Psoas muscle (tissue), 8 donors: ENCODE results near the gene TAF8. TPM values are rescaled to one million over a fixed set of nuclear protein-coding genes. Genes with fewer than 3 reads are reported as not detected.
"Not testable (repeated sequence)": the region's sequence is repeated elsewhere in the genome, so short reads cannot be mapped to it uniquely, and the experiment has no call there.

Experiments
- ATAC-seq, 4 donors: fragments of 200-7000 bp; cut with Tn5 transposase; one replicate each; pipeline ENCODE4 v1.9.1; 2020; ENCODE audit warnings: moderate library complexity in 3 of 4, mild to moderate bottlenecking in 2 of 4
- DNase-seq, 2 donors: peaks; one replicate each; pipeline ENCODE4 v3.0.0-alpha.2; 2020
- H3K27ac ChIP-seq: fragments of 200-600 bp; one replicate; pipeline ENCODE4 v1.8.0; 2022
- H3K27me3 ChIP-seq, 3 donors: fragments of 200-600 bp in 1 of 3; one replicate each; pipeline versions ENCODE4 v1.6.1 to v1.8.0; 2013 to 2022; ENCODE audit warnings: low read length in 2 of 3, mild to moderate bottlenecking in 2 of 3, moderate library complexity in 1 of 3; ENCODE audit not compliant: insufficient read depth in 3 of 3
- H3K36me3 ChIP-seq, 2 donors: fragments of 200-600 bp in 1 of 2; one replicate each; pipeline versions ENCODE4 v1.6.1 to v1.8.0; 2013 to 2022; ENCODE audit warnings: low read depth in 1 of 2, mild to moderate bottlenecking in 1 of 2, moderate library complexity in 1 of 2; ENCODE audit not compliant: insufficient read depth in 1 of 2
- H3K4me1 ChIP-seq: fragments of 200-600 bp; one replicate; pipeline ENCODE4 v1.8.0; 2022
- H3K4me3 ChIP-seq: fragments of 200-600 bp; one replicate; pipeline ENCODE4 v1.8.0; 2022; ENCODE audit warnings: mild to moderate bottlenecking
- H3K9me3 ChIP-seq: fragments of 200-600 bp; one replicate; pipeline ENCODE4 v1.8.0; 2022
- CTCF ChIP-seq: fragments of 200-600 bp; IDR thresholded peaks from one replicate; pipeline ENCODE4 v1.8.0; 2022; ENCODE audit warnings: antibody characterized with exemption
- WGBS, 3 donors: extraction: QIAGEN DNeasy Blood & Tissue Kit; methylation state at CpG; one replicate each; pipeline versions ENCODE4 v1.1.6 to v1.1.7; 2013; 5-methylcytosine and 5-hydroxymethylcytosine counted together
- intact Hi-C, 2 donors: fragments of 100-400 bp; cut with DNase I; formaldehyde crosslinking; loops; one replicate each; pipeline versions ENCODE4 v1.11.0 to v1.14.2; 2022
- polyA plus RNA-seq, 3 donors: library from polyadenylated mRNA; stranded (reverse); fragments of 200-250 nt; gene quantifications; one replicate each; pipeline ENCODE4 v1.2.3, GENCODE V29; 2013
- total RNA-seq, 4 donors: library from RNA; stranded (reverse); fragmentation: NEBNext Ultra II Directional in 2 of 4; extraction: Animal tissue kit (Norgen Biotek cat#: 25700) in 2 of 4; gene quantifications; one replicate each; pipeline versions ENCODE4 v1.2.1 to v1.2.4, GENCODE V29; 2021 to 2023
- donor health status: healthy with polysubstance abuse.
- donor health status: DM: no; HTN: no; CAD: no; lungs with moderate emphysema.
- donor health status: Bipolar disorder and iron deficiency.
- donor health status: healthy.
- donor health status: DM: yes; HTN: yes; CAD: no.
- donor health status: DM: no; HTN: no; CAD: no.
- donor health status: DM: no; HTN: no; CAD: no.
- donor health status: DM: yes; HTN: yes; CAD: no.

TAF8 gene
- total and polyA plus RNA-seq, 7 donors = 11.2 to 23.9 (median 17.9) TPM

- DNase-seq = no peak
- no peaks in the 10 kb centered on the region for H3K27me3 ChIP-seq
- peaks cover 23% of the 10 kb centered on the region for H3K4me1 ChIP-seq
- TF ChIP-seq CTCF = no peak
- intact Hi-C loops = no loop called here
- 83 to 88% (median 84%) methylated on average over 6 of the region's 6 CpGs for WGBS, 3 donors
- H3K9me3 ChIP-seq = no peaks in the 10 kb centered on the region
- no peak overlapping the region for H3K4me3 ChIP-seq
- no peak for ATAC-seq
- no peaks in the 10 kb centered on the region for H3K36me3 ChIP-seq
- no peak overlapping the region for H3K27ac ChIP-seq
Measured at GRCh38 chr6:42029062-42029685, 21.1 kb upstream of the TAF8 start.

DNA sequence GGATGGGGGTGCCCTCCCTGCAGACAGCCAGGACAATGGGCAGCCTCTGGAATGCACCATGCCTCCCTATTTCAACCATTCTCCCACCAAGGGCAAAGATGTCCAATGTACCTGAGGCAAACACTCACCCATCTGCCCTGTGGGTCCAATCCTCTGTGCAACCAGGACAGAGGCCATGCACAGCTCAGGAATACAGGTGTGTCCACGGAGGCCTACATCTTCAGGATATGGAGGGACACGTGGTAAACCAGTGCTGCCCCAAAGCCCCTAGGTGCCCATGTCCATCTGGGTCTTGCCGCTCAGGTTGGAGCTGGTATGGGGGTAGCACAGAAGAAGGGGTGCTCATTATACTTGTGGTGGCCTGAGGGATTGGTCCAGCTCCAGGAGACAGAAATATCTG is 20.4 kb upstream of the TAF8 start:
- H3K27me3 ChIP-seq = no peaks in the 10 kb centered on the region
- no peaks in the 10 kb centered on the region for H3K36me3 ChIP-seq
- no peak for ATAC-seq
- 80 to 93% (median 90%) methylated on average over 3 of the region's 3 CpGs for WGBS, 3 donors
- no peak for DNase-seq
- intact Hi-C loops = no loop called here
- peaks cover 23% of the 10 kb centered on the region for H3K4me1 ChIP-seq
- H3K4me3 ChIP-seq = no peak overlapping the region
- no peak for TF ChIP-seq CTCF
- no peaks in the 10 kb centered on the region for H3K9me3 ChIP-seq
- no peak overlapping the region for H3K27ac ChIP-seq

- Histone ChIP-seq H3K36me3 (no peaks in the 10 kb centered on the region), H3K9me3 (no peaks in the 10 kb centered on the region), H3K27me3 (no peaks in the 10 kb centered on the region), H3K4me1 (peaks cover 23% of the 10 kb centered on the region), H3K4me3 (no peak overlapping the region), H3K27ac (peak overlapping the region; percentile 36)
- ATAC-seq (peak; percentile 55 to 70 (median 68)), DNase-seq (peak; percentile 27 to 64)
- no peak for TF ChIP-seq CTCF
- WGBS, 3 donors = 27 to 30% (median 29%) methylated on average over 13 to 14 of the region's 14 CpGs
- intact Hi-C loops = no loop called here
Measured at GRCh38 chr6:42030585-42031506, 19.5 kb upstream of the TAF8 start.

DNA sequence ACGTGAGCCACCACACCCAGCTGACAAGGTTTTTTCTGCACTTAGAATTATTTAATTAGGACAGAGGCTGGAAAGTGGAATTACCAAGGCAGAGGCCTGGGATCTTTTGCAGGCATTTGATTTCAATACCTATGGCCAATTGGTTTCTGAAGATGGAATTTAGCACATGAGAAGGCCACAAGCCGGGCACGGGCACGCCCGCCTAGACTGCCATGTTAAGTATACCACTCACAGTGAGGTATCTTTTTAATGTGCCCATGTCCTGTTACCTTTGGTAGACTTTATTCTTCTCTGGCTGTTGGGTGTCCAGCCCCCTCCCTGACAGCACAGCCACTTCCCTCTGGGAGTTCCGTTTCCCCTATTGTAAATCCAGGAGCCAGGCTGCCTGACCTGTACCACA is 18.0 kb upstream of the TAF8 start:
- H3K27me3 ChIP-seq = no peaks in the 10 kb centered on the region
- TF ChIP-seq CTCF = no peak
- ATAC-seq (no peak), DNase-seq (no peak)
- no peaks in the 10 kb centered on the region for H3K9me3 ChIP-seq
- intact Hi-C loops = no loop called here
- H3K27ac ChIP-seq = no peak overlapping the region
- H3K36me3 ChIP-seq = no peaks in the 10 kb centered on the region
- H3K4me3 ChIP-seq = no peak overlapping the region
- 81 to 93% (median 82%) methylated on average over 6 of the region's 6 CpGs for WGBS, 3 donors
- peaks cover 23% of the 10 kb centered on the region for H3K4me1 ChIP-seq

DNA sequence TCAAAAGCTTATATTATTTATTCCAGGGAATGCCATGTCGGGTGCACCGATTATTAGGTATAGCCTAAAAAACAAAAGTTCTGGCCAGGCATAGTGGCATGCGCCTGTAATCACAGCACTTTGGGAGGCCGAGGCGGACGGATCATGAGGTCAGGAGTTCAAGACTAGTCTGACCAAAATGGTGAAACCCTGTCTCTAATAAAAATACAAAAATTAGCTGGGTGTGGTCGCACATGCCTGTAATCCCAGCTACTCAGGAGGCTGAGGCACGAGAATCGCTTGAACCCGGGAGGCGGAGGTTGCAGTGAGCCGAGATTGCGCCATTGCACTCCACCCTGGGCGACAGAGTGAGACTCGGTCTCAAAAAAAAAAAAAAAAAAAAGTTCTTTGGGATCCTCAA is 12.7 kb upstream of the TAF8 start:
- H3K36me3 ChIP-seq, H3K4me1 ChIP-seq, H3K27ac ChIP-seq, H3K4me3 ChIP-seq, H3K9me3 ChIP-seq, H3K27me3 ChIP-seq, ATAC-seq, intact Hi-C loops, DNase-seq: not testable (repeated sequence)
- WGBS, 3 donors = 93 to 94% (median 93%) methylated on average over 15 of the region's 15 CpGs
